Brain microvascular endothelial cell (primary cell): ENCODE results near the gene GRWD1.

Experiments used
- DNase-seq: peaks from one replicate; pipeline ENCODE4 v3.0.0-alpha.2; 2020
- H3K27ac ChIP-seq: fragments of 250-450 bp; sonication (Bioruptor Pico); 2 replicates; pipeline ENCODE4 v1.5.1; 2020; ENCODE audit warnings: mild to moderate bottlenecking, moderate library complexity
- H3K27me3 ChIP-seq: fragments of 250-450 bp; sonication (Bioruptor Pico); replicated peaks from 2 replicates; pipeline ENCODE4 v1.5.1; 2020; ENCODE audit warnings: mild to moderate bottlenecking
- H3K36me3 ChIP-seq: fragments of 250-450 bp; sonication (Bioruptor Pico); replicated peaks from 2 replicates; pipeline ENCODE4 v1.5.1; 2020; ENCODE audit warnings: mild to moderate bottlenecking
- H3K4me3 ChIP-seq: 2 replicates; pipeline ENCODE4 v1.5.1; 2011; ENCODE audit warnings: low read depth, mild to moderate bottlenecking, control low read depth, low read length, moderate library complexity
- in situ Hi-C: cut with HindIII; loops from 2 replicates; pipeline ENCODE4 v1.10.0; 2017; ENCODE audit warnings: low sequenced_read_pairs, low pct_ligation_motif_present
- TF ChIP-seq, protein P1 (sequence below): IDR thresholded peaks from 2 replicates; pipeline ENCODE4 v1.5.1; 2011; ENCODE audit warnings: low read depth, mild to moderate bottlenecking, moderate library complexity, low read length, control low read depth, inconsistent platforms; ENCODE audit errors: missing control alignments

GRWD1 gene

DNA sequence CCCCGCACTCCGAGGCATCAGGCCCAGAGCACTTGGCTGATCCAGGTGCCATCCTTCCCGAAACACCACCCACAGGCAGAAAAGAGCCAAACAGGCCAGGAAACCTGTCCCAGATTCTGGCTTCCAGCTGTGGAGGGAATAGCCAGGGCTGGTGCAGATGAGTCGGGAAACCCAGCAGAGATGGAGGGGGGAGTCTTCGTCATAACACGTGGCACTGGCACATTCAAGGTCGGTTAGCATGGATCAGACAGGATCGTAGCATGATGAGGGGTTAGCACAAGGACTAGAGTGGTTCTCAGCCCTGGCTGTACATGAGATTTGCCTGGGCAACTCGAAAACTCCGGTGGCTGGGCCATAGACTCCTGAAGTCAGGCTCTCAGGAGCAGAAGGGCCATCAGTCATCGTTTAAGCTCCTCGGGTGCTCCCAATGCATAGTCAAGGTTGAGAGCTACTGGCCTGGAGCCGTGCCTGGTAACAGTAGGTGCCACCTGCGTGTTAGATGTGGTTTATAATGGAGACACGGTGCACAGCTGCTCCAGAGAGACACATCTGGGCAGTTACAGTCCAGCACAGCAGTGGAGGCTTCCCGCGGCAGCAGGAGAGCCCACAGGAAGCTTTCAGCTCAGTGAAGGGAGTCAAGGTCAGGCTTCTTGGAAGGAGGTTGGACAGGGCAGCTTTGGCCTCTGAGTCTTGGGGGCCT, 29.7 kb downstream of the GRWD1 start:
- TF ChIP-seq, protein P1, sequence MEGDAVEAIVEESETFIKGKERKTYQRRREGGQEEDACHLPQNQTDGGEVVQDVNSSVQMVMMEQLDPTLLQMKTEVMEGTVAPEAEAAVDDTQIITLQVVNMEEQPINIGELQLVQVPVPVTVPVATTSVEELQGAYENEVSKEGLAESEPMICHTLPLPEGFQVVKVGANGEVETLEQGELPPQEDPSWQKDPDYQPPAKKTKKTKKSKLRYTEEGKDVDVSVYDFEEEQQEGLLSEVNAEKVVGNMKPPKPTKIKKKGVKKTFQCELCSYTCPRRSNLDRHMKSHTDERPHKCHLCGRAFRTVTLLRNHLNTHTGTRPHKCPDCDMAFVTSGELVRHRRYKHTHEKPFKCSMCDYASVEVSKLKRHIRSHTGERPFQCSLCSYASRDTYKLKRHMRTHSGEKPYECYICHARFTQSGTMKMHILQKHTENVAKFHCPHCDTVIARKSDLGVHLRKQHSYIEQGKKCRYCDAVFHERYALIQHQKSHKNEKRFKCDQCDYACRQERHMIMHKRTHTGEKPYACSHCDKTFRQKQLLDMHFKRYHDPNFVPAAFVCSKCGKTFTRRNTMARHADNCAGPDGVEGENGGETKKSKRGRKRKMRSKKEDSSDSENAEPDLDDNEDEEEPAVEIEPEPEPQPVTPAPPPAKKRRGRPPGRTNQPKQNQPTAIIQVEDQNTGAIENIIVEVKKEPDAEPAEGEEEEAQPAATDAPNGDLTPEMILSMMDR, result no peak
- DNase-seq, result no peak
- no peak overlapping the region for H3K4me3 ChIP-seq
- no peak overlapping the region for H3K27ac ChIP-seq
- in situ Hi-C loops, result no loop called here
- H3K36me3 ChIP-seq, result peaks cover 78% of the 10 kb centered on the region
- no peaks in the 10 kb centered on the region for H3K27me3 ChIP-seq

DNA sequence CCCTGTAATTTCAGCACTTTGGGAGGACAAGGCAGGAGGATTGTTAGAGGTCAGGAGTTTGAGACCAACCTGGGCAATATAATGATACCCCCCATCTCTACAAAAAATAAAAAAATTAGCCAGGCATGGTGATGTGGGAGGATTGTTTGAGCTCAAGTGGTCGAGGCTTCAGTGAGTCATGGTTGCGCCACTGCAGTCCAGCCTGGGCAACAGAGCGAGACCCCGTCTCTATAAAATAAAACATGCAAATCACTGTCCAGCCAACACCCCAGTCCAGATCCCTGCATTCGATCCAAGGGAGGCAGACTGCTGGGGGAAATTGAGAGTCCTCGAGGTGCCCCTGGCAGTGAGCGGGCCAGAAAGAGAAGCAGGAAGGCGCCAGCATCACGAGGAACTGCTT, 30.4 kb downstream of the GRWD1 start:
- TF ChIP-seq, protein P1, result no peak
- in situ Hi-C loops, result no loop called here
- no peak overlapping the region for H3K27ac ChIP-seq
- H3K27me3 ChIP-seq, result no peaks in the 10 kb centered on the region
- no peak overlapping the region for H3K4me3 ChIP-seq
- H3K36me3 ChIP-seq, result peaks cover 72% of the 10 kb centered on the region
- no peak for DNase-seq

DNA sequence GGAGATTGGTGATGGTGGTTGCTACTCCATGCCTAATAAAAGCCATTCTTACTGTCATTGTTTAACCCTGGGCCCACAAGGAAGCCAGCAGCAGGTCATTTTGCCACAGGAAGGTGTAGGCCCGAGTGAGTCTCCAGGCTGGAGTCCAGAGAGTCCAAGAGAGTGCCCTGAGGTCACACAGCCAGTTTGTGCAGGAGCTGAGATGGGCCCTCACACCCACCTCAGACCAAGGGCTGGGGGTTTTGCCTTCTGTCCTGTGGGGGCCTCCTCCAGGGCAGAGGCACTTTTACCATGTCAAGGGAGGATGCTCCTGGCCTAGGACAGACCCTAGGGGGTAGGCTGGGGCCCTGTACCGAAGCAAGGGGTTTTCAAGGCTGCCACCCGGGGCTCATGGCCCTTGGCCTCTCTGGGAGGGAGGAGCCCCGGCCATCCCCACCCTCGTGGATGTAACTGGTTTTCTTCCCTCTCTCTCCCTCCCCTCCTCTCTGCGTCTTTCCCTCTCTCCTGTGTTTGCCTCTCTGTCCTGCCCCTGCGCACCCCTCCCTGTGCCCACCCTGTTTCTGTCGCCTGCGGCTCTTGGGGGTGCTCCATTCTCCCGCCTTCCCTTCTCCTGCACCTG, 31.4 kb downstream of the GRWD1 start:
- H3K27me3 ChIP-seq, result no peaks in the 10 kb centered on the region
- H3K4me3 ChIP-seq, result no peak overlapping the region
- no peak for DNase-seq
- TF ChIP-seq, protein P1, result no peak
- no peak overlapping the region for H3K27ac ChIP-seq
- in situ Hi-C loops, result no loop called here
- H3K36me3 ChIP-seq, result peaks cover 62% of the 10 kb centered on the region

DNA sequence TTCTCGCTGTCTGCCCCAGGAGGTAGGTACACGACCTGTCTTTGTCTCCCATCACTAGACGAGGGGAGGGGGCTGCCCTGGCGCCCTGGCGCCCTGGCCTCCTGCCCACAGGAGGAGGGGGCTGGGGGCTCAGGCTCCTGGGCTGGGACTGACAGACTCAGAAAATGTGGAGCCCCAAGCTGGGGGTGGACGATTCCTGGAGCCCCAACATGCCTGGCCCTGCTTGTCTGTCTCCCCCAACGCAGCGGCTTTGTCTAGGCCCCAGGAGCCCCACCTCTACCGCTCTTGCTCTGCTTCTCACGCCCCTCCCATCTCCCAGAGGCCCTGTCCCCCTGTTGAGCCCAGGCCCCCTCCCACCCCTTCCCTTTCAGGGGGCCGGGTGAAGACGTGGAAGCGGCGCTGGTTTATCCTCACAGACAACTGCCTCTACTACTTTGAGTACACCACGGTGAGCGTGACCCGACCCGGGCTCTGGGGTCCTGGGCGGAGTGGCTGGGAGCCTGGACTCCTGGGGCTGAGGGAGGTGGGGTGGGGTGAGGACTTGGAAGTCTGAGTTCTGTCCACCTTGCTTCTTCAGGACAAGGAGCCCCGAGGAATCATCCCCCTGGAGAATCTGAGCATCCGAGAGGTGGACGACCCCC, 32.0 kb downstream of the GRWD1 start:
- Histone ChIP-seq H3K27ac (no peak overlapping the region), H3K27me3 (no peaks in the 10 kb centered on the region), H3K4me3 (no peak overlapping the region), H3K36me3 (peaks cover 57% of the 10 kb centered on the region)
- TF ChIP-seq, protein P1, result no peak
- DNase-seq, result no peak
- in situ Hi-C loops, result no loop called here

DNA sequence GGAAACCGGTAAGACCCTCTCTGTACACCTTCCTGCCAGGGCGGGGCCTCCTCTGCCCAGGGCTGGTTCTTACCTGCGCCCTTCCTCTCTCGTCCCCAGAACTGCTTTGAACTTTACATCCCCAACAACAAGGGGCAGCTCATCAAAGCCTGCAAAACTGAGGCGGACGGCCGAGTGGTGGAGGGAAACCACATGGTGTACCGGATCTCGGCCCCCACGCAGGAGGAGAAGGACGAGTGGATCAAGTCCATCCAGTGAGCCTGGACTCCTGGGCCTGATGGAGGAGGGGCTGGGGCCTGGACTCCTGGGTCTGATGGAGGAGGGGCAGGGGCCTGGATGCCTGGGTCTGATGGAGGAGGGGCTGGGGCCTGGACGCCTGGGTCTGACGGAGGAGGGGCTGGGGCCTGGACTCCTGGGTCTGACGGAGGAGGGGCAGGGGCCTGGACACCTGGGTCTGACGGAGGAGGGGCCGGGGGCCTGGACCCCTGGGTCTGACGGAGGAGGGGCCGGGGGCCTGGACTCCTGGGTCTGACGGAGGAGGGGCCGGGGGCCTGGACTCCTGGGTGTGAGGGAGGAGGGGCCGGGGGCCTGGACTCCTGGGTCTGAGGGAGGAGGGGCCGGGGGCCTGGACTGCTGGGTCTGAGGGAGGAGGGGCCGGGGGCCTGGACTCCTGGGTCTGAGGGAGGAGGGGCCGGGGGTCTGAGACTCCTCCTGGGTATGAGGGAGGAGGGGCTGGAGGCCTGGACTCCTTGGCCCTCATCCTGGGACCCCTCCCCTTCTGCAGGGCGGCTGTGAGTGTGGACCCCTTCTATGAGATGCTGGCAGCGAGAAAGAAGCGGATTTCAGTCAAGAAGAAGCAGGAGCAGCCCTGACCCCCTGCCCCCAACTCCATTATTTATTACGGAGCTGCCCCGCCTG, 32.8 kb downstream of the GRWD1 start:
- H3K27me3 ChIP-seq, result no peaks in the 10 kb centered on the region
- no peak for DNase-seq
- in situ Hi-C loops, result no loop called here
- H3K36me3 ChIP-seq, result peaks cover 49% of the 10 kb centered on the region
- TF ChIP-seq, protein P1, result no peak
- no peak overlapping the region for H3K4me3 ChIP-seq
- H3K27ac ChIP-seq, result no peak overlapping the region
